ENCODE data around the gene ATN1. TPM values are rescaled to one million over a fixed set of nuclear protein-coding genes. Genes with fewer than 3 reads are reported as not detected.
"Not testable (repeated sequence)": the region's sequence is repeated elsewhere in the genome, so short reads cannot be mapped to it uniquely, and the experiment has no call there.

The ATN1 gene
- total RNA-seq, 1 donor from 2014 or later, result 139 TPM

DNA sequence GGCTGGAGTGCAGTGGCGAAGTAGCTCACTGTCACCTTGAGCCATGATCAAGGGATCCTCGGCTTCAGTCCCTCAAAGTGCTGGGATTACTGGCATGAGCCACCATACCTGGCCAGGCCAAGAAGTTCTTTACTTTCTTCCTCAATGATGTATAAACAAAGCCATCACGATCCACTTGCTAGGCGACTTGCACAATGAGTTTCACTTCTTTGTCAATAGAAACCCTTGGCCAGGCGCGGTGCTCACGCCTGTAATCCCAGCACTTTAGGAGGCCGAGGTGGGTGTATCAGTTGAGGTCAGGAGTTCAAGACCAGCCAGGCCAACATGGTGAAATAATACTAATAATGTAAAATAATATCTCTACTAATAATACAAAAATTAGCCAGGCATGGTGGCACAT, 40.3 kb upstream of the ATN1 start:
- Mint-ChIP-seq H3K36me3 (peaks cover 3% of the 10 kb centered on the region), H3K27ac (peak overlapping the region; percentile 82), H3K4me1 (ENCODE audit: unreplicated experiment) (peaks cover 8% of the 10 kb centered on the region), H3K27me3 (no peaks in the 10 kb centered on the region), H3K9me3 (no peaks in the 10 kb centered on the region), H3K4me3 (no peak overlapping the region)
- TF ChIP-seq, protein P1, sequence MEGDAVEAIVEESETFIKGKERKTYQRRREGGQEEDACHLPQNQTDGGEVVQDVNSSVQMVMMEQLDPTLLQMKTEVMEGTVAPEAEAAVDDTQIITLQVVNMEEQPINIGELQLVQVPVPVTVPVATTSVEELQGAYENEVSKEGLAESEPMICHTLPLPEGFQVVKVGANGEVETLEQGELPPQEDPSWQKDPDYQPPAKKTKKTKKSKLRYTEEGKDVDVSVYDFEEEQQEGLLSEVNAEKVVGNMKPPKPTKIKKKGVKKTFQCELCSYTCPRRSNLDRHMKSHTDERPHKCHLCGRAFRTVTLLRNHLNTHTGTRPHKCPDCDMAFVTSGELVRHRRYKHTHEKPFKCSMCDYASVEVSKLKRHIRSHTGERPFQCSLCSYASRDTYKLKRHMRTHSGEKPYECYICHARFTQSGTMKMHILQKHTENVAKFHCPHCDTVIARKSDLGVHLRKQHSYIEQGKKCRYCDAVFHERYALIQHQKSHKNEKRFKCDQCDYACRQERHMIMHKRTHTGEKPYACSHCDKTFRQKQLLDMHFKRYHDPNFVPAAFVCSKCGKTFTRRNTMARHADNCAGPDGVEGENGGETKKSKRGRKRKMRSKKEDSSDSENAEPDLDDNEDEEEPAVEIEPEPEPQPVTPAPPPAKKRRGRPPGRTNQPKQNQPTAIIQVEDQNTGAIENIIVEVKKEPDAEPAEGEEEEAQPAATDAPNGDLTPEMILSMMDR (conservative IDR thresholded peaks at IDR 0.05), result no peak
- no peak for DNase-seq (ENCODE audit: extremely low spot score, unreplicated experiment)

DNA sequence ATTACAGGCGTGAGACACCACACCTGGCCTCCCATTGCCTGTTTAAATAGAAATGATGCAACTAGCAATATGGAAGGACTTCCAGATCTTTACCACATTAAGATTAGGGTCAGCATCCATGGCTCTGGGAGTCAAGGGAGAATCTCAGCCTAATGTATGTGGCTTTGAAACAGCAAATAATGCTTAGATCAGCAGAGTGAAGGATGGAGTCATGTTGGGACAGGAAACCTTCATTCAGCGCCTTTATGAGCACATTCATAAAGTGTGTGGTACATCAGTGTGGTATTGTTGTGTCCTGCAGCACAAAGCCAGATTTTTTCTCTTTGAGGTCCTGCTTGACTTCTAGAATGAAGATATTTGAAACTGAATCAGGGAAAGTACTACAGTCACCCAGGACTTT, 39.4 kb upstream of the ATN1 start:
- no peak for DNase-seq (ENCODE audit: extremely low spot score, unreplicated experiment)
- peak overlapping the region; percentile 71 for H3K27ac Mint-ChIP-seq
- H3K9me3 Mint-ChIP-seq, result no peaks in the 10 kb centered on the region
- H3K27me3 Mint-ChIP-seq, result no peaks in the 10 kb centered on the region
- peaks cover 8% of the 10 kb centered on the region for H3K4me1 Mint-ChIP-seq (ENCODE audit: unreplicated experiment)
- TF ChIP-seq, protein P1 (conservative IDR thresholded peaks at IDR 0.05), result no peak
- H3K4me3 Mint-ChIP-seq, result peak overlapping the region; percentile 62
- peaks cover 3% of the 10 kb centered on the region for H3K36me3 Mint-ChIP-seq

DNA sequence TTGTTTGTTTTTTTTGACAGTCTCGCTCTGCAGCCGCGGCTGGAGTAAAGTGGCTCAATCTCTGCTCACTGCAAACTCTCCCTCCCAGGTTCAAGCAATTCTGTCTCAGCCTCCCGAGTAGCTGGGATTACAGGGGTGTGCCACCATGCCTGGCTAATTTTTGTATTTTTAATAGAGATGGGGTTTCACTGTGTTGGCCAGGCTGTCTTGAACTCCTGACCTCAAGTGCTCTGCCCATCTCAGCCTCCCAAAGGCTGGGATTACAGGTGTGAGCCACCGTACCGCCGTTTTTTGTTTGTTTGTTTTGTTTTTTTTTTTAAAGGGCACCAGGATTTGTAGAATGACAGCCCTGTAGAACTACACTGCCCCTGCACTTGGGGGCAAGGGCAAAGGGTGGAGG, 39.0 kb upstream of the ATN1 start:
- not testable (repeated sequence) for H3K9me3 Mint-ChIP-seq; DNase-seq (ENCODE audit: extremely low spot score, unreplicated experiment); H3K27me3 Mint-ChIP-seq; H3K4me1 Mint-ChIP-seq (ENCODE audit: unreplicated experiment); H3K36me3 Mint-ChIP-seq; H3K4me3 Mint-ChIP-seq
- H3K27ac Mint-ChIP-seq, result peak overlapping the region; percentile 71

DNA sequence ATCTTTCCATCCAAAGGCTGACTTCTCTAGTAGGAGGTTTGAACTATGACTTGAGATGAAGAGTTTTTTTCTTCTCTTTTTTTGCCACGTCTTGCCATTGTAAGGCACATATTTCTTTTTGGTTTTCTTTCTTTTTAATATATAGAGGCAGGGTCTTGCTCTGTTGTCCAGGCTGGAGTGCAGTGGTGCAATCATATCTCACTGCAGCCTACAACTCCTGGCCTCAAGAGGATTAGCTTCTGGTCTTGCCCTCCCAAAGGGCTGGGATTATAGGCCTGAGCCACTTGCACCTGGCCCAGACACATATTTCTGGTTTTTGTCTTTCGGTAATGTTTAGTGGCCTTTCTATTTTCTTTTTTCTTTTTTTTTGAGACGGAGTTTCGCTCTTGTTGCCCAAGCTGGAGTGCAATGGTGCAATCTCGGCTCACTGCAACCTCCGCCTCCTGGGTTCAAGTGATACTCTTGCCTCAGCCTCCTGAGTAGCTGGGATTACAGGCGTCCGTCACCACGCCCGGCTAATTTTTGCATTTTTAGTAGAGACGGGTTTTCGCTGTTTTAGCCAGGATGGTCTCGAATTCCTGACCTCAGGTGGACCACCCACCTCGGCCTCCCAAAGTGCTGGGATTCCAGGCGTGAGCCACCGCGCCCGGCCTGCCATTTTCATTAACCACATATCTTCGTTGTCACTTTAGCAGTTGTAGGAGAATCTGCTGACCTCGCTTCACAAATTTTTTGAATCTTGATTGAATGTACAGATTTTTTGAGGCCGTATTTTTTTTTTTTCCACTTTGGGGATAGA, 37.8 kb upstream of the ATN1 start:
- H3K4me1 Mint-ChIP-seq (ENCODE audit: unreplicated experiment); DNase-seq (ENCODE audit: extremely low spot score, unreplicated experiment); H3K27me3 Mint-ChIP-seq; H3K9me3 Mint-ChIP-seq; H3K36me3 Mint-ChIP-seq: not testable (repeated sequence)
- Mint-ChIP-seq H3K4me3 (peak overlapping the region; percentile 85), H3K27ac (peak overlapping the region; percentile 96)

DNA sequence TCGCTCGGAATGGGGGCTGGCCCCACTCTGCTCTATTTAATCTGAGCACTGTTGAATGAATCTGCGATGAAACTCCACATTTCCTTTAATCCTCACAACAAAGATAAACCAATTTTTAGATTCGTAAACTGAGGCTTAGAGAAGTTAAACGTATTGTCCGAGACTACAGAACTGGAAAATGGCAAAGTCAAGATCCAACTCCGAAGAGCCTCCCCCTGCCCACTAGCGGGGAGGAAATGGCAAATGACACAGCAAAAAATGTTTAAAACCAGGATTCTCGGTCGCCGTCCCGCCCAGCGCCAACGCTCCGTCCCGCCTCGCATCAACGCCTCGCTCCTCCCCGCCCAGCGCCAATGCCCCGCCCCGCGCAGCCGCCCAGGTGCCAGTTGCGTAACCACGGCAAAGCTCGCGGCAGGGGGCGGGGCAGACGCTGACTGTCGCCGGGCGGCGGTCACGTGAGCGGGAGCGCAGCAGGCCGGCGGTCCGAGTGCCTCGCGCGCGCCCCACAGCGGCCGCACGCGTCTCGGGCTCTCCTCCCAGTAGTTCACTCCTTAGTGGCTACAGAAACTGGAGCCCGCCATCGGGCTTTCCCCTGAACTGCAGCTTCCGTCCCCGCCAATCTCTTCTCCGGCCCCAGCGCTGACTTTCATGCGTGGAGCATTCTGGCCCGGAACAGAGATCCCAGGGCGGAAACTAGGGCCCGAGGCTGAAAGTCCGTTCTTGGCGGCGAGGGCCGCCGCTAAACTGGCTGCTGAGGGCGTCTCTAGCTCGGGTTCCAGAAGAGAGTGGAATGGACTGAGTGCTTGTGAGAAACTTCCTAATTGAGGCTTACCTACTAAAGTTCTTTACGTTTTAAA, 36.7 kb upstream of the ATN1 start:
- DNase-seq (ENCODE audit: extremely low spot score, unreplicated experiment), result peak; percentile 100
- Mint-ChIP-seq H3K27ac (peak overlapping the region; percentile 96), H3K36me3 (no peaks in the 10 kb centered on the region), H3K9me3 (no peaks in the 10 kb centered on the region), H3K4me3 (peak overlapping the region; percentile 85), H3K27me3 (no peaks in the 10 kb centered on the region), H3K4me1 (ENCODE audit: unreplicated experiment) (peaks cover 8% of the 10 kb centered on the region)
- TF ChIP-seq, protein P1 (conservative IDR thresholded peaks at IDR 0.05), result peak; percentile 94

DNA sequence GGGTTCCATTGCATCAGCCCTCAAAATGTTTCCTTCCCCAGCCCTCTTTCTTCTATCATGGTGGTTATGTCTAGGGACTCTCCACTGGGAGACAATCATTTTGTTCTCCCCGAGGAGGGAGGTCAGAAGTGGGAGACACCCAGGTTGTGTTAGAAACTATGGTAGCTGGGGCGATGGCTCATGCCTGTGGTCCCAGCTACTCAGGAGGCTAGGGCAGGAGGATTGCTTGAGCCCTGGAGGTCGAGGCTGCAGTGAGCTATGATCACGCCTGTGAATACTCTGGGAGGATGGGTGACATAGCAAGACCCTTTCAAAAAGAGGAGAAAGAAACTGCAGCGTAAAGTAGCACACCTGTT, 36.1 kb upstream of the ATN1 start:
- TF ChIP-seq, protein P1 (conservative IDR thresholded peaks at IDR 0.05), result no peak
- Mint-ChIP-seq H3K27me3 (no peaks in the 10 kb centered on the region), H3K9me3 (no peaks in the 10 kb centered on the region), H3K4me1 (ENCODE audit: unreplicated experiment) (peaks cover 8% of the 10 kb centered on the region), H3K36me3 (no peaks in the 10 kb centered on the region), H3K4me3 (peak overlapping the region; percentile 85), H3K27ac (peak overlapping the region; percentile 96)
- no peak for DNase-seq (ENCODE audit: extremely low spot score, unreplicated experiment)

DNA sequence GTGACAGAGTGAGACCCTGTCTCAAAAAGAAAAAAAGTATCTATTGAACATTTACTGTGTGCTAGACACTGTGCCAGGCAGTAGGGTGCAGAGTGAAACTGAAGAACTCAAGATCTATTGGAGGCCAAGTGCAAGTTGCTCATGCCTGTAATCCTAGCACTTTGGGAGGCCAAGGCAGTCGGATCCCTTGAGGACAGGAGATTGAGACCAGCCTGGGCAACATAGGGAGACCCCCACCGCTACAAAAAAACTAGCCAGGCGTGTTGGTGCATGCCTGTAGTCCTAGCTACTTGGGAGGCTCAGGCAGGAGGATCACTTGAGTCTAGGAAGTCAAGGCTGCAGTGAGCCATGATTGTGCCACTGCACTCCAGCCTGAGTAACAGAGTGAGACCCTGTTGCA, 35.1 kb upstream of the ATN1 start:
- not testable (repeated sequence) for H3K27me3 Mint-ChIP-seq; DNase-seq (ENCODE audit: extremely low spot score, unreplicated experiment); H3K9me3 Mint-ChIP-seq; H3K4me1 Mint-ChIP-seq (ENCODE audit: unreplicated experiment); H3K36me3 Mint-ChIP-seq
- peak overlapping the region; percentile 14 for H3K27ac Mint-ChIP-seq
- peak overlapping the region; percentile 61 for H3K4me3 Mint-ChIP-seq

Data from type B pancreatic cell (in vitro differentiated cells).